Measurements from ENCODE around the gene PABPN1. TPM values are rescaled to one million over a fixed set of nuclear protein-coding genes. Genes with fewer than 3 reads are reported as not detected.

PABPN1 gene
- total and polyA plus RNA-seq, 9 of the 15 experiments (the other 6 are each of a cell fraction or from before 2014, with no cell fraction given): 32.6 to 388 (median 178) TPM

DNA sequence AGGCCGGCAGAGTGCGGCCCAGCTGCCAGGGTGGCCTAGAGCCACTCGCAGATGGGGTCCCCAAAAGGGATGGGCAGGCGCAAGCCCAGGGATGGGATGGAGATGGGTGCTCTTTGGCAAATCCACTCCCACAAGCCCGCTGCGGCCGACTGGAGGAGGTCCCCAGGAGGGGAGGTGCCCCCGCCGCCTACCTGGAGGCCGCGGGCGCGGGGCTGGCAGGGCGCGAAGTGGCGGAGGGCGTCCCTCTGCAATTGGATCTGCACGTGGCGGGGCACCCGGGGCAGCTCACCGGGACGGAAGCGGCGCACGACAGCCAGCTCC, 19.3 kb upstream of the PABPN1 start (continued):
- TF ChIP-seq, protein P1, sequence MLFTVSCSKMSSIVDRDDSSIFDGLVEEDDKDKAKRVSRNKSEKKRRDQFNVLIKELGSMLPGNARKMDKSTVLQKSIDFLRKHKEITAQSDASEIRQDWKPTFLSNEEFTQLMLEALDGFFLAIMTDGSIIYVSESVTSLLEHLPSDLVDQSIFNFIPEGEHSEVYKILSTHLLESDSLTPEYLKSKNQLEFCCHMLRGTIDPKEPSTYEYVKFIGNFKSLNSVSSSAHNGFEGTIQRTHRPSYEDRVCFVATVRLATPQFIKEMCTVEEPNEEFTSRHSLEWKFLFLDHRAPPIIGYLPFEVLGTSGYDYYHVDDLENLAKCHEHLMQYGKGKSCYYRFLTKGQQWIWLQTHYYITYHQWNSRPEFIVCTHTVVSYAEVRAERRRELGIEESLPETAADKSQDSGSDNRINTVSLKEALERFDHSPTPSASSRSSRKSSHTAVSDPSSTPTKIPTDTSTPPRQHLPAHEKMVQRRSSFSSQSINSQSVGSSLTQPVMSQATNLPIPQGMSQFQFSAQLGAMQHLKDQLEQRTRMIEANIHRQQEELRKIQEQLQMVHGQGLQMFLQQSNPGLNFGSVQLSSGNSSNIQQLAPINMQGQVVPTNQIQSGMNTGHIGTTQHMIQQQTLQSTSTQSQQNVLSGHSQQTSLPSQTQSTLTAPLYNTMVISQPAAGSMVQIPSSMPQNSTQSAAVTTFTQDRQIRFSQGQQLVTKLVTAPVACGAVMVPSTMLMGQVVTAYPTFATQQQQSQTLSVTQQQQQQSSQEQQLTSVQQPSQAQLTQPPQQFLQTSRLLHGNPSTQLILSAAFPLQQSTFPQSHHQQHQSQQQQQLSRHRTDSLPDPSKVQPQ (CRISPR knock-in tag; IDR thresholded peaks at IDR 0.05; ENCODE audit: borderline replicate concordance): no peak
- TF ChIP-seq FOXM1 (IDR thresholded peaks at IDR 0.05; ENCODE audit: low read depth) (no peak), FOXM1 (CRISPR knock-in tag; IDR thresholded peaks at IDR 0.05; ENCODE audit: low read depth) (no peak; the same call in 1 of the 2 replicates), HDAC2 (IDR thresholded peaks at IDR 0.05) (peak; percentile 25; the same call in 1 of the 2 replicates), RAD21 (CRISPR knock-in tag; conservative IDR thresholded peaks at IDR 0.05 in 1 of 2, IDR thresholded peaks at IDR 0.05 in 1 of 2) (no peak), ASH1L (IDR thresholded peaks at IDR 0.05; ENCODE audit: borderline replicate concordance, low read depth, partially characterized antibody) (no peak), ZNF224 (CRISPR knock-in tag; IDR thresholded peaks at IDR 0.05) (no peak), TOE1 (IDR thresholded peaks at IDR 0.05; ENCODE audit: borderline replicate concordance) (no peak), TOE1 (CRISPR knock-in tag; IDR thresholded peaks at IDR 0.05; ENCODE audit: borderline replicate concordance, low read depth) (no peak), ZNF143 (CRISPR knock-in tag; IDR thresholded peaks at IDR 0.05) (no peak), JUND (IDR thresholded peaks at IDR 0.05; ENCODE audit: borderline replicate concordance, low read depth, low read length) (no peak), JUND (tag; IDR thresholded peaks at IDR 0.05; ENCODE audit: borderline replicate concordance, low read depth, low read length) (no peak), ZNF121 (CRISPR knock-in tag; conservative IDR thresholded peaks at IDR 0.05) (no peak), ATF7 (IDR thresholded peaks at IDR 0.05) (no peak), PML (IDR thresholded peaks at IDR 0.05; ENCODE audit: low read length) (no peak), ZNF263 (CRISPR knock-in tag; IDR thresholded peaks at IDR 0.05; ENCODE audit: borderline replicate concordance) (peak; percentile 56; the same call in 1 of the 2 replicates), NCOA1 (IDR thresholded peaks at IDR 0.05; ENCODE audit: low read depth) (no peak), ZNF175 (CRISPR knock-in tag; IDR thresholded peaks at IDR 0.05; ENCODE audit: low read depth) (no peak), ZNF695 (CRISPR knock-in tag; IDR thresholded peaks at IDR 0.05) (no peak), RUNX1 (IDR thresholded peaks at IDR 0.05; ENCODE audit: low read depth) (no peak)
- TF ChIP-seq, protein P2, sequence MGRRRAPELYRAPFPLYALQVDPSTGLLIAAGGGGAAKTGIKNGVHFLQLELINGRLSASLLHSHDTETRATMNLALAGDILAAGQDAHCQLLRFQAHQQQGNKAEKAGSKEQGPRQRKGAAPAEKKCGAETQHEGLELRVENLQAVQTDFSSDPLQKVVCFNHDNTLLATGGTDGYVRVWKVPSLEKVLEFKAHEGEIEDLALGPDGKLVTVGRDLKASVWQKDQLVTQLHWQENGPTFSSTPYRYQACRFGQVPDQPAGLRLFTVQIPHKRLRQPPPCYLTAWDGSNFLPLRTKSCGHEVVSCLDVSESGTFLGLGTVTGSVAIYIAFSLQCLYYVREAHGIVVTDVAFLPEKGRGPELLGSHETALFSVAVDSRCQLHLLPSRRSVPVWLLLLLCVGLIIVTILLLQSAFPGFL (CRISPR knock-in tag; IDR thresholded peaks at IDR 0.05): no peak
- TF ChIP-seq, protein P3, sequence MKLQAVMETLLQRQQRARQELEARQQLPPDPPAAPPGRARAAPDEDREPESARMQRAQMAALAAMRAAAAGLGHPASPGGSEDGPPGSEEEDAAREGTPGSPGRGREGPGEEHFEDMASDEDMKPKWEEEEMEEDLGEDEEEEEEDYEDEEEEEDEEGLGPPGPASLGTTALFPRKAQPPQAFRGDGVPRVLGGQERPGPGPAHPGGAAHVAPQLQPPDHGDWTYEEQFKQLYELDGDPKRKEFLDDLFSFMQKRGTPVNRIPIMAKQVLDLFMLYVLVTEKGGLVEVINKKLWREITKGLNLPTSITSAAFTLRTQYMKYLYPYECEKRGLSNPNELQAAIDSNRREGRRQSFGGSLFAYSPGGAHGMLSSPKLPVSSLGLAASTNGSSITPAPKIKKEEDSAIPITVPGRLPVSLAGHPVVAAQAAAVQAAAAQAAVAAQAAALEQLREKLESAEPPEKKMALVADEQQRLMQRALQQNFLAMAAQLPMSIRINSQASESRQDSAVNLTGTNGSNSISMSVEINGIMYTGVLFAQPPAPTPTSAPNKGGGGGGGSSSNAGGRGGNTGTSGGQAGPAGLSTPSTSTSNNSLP (IDR thresholded peaks at IDR 0.05; ENCODE audit: borderline replicate concordance, low read depth, low read length): no peak
- TF ChIP-seq, protein P4, sequence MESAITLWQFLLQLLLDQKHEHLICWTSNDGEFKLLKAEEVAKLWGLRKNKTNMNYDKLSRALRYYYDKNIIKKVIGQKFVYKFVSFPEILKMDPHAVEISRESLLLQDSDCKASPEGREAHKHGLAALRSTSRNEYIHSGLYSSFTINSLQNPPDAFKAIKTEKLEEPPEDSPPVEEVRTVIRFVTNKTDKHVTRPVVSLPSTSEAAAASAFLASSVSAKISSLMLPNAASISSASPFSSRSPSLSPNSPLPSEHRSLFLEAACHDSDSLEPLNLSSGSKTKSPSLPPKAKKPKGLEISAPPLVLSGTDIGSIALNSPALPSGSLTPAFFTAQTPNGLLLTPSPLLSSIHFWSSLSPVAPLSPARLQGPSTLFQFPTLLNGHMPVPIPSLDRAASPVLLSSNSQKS (CRISPR knock-in tag; IDR thresholded peaks at IDR 0.05): no peak

All from K562 (cell line).